Prostate gland (tissue), 2 donors: ENCODE data around the gene CDCA7.

Source experiments
- POLR2AphosphoS5 ChIP-seq: sonication (generic); formaldehyde crosslinking; IDR thresholded peaks from one replicate; pipeline ENCODE4 v1.6.1; 2017; ENCODE audit warnings: antibody characterized with exemption
- TF ChIP-seq, protein P1 (sequence below), 4 experiments: fragments of 200-600 bp in 2 of 4; fragments of 450-650 bp in 2 of 4; sonication (generic) in 2 of 4; IDR thresholded peaks; 1 replicate in 3 of 4; 2 replicates in 1 of 4; pipeline ENCODE4 v1.5.1; 2016 to 2019; ENCODE audit warnings: antibody characterized with exemption in 4 of 4, mild to moderate bottlenecking in 2 of 4, moderate library complexity in 2 of 4

DNA sequence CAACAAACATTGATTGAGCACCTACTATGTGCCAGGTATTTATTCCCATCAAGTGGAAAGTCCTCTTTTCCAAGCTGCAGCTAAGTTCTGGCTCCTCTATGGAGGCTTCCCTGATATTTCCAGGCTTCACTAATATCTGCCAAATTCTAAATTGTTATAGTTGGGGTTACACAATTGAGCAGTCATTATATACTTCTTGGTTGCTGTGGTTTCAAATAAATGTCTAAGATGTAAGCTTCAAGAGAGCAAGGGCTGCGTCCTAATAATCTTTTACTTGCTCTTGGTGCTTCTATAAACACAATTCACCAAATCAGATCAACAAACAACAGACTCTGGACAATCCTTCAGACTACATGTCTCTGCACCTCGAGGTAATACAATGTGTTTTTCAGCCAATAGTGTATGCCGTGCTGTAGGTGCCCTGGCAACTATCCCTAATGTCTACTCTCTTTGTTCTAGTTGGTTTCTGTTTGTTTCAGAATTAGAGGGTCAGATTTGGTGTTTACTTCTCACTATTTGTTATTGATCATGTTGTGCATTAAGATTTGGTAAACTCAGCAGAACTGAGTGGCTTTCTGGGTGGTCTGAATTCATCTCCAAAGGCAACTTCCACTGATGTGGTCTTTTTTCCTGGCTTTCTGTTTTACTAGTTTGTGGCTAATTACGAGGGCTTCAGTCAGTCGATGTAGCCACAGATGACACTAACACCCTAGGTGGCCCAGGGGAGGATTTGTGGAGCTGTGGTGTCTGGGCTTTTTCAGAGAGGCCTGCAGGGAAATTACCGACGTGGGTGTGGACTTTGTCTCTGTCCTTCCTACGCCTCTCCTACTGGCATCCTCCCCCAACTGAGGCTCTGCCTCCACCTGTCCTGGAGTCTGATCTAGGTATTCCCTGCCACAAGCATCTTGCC, 50.4 kb downstream of the CDCA7 start:
- no peak for TF ChIP-seq POLR2AphosphoS5
- TF ChIP-seq, protein P1, sequence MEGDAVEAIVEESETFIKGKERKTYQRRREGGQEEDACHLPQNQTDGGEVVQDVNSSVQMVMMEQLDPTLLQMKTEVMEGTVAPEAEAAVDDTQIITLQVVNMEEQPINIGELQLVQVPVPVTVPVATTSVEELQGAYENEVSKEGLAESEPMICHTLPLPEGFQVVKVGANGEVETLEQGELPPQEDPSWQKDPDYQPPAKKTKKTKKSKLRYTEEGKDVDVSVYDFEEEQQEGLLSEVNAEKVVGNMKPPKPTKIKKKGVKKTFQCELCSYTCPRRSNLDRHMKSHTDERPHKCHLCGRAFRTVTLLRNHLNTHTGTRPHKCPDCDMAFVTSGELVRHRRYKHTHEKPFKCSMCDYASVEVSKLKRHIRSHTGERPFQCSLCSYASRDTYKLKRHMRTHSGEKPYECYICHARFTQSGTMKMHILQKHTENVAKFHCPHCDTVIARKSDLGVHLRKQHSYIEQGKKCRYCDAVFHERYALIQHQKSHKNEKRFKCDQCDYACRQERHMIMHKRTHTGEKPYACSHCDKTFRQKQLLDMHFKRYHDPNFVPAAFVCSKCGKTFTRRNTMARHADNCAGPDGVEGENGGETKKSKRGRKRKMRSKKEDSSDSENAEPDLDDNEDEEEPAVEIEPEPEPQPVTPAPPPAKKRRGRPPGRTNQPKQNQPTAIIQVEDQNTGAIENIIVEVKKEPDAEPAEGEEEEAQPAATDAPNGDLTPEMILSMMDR (IDR thresholded peaks at IDR 0.05): no peak
